Uterus (tissue), 2 donors: ENCODE data around the gene TRIP13.

Experiments
- POLR2A ChIP-seq, 2 donors: fragments of 450-650 bp; IDR thresholded peaks; one replicate each; pipeline ENCODE4 v1.6.1; 2016; ENCODE audit warnings: antibody characterized with exemption in 2 of 2, mild to moderate bottlenecking in 1 of 2, moderate library complexity in 1 of 2
- TF ChIP-seq, protein P1 (sequence below), 4 experiments: fragments of 200-600 bp in 2 of 4; fragments of 450-650 bp in 2 of 4; sonication (generic) in 2 of 4; IDR thresholded peaks; one replicate each; pipeline ENCODE4 v1.5.1; 2016 to 2019; ENCODE audit warnings: antibody characterized with exemption in 4 of 4, mild to moderate bottlenecking in 2 of 4, moderate library complexity in 1 of 4

DNA sequence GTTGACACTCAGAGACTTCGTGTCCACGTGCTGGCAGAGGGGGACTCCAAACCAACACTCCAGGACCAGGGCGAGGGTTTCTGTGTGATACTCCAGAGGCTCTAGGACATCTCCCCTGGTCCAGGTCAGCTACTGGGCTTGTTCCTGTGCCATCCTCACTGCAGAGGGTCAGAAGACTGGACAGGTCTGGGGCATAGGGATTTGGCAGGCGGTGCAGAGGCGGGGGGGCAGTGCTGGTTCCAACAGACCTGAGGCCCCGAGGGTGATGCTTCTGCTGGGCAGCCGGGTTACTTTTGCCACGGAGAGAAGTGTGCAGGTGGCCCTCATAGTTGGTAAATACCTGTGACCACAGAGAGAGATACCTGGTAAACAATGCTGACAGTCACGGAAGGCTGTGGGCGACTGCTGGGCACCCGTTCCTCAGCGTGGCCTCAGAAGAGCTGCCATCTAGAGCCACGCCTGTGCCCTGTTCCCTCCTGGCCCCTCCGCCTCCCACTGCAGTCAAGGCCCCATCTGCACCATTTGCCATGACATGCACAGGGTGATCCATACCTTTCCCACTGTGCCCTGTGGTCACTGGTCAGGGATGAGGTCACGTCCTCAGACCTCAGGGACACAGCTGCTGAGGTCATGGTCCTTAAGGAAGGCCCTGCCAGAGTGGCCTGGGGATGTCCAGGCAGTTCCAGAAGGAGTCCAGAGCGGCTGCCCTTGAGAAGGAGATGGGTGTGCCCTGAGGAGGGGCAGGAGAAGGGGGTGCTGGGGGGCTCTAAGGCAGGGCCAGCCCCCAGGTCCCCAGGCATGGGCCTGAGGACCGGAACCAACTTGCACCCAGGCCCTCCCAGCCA is 30.0 kb downstream of the TRIP13 start:
- TF ChIP-seq, protein P1, sequence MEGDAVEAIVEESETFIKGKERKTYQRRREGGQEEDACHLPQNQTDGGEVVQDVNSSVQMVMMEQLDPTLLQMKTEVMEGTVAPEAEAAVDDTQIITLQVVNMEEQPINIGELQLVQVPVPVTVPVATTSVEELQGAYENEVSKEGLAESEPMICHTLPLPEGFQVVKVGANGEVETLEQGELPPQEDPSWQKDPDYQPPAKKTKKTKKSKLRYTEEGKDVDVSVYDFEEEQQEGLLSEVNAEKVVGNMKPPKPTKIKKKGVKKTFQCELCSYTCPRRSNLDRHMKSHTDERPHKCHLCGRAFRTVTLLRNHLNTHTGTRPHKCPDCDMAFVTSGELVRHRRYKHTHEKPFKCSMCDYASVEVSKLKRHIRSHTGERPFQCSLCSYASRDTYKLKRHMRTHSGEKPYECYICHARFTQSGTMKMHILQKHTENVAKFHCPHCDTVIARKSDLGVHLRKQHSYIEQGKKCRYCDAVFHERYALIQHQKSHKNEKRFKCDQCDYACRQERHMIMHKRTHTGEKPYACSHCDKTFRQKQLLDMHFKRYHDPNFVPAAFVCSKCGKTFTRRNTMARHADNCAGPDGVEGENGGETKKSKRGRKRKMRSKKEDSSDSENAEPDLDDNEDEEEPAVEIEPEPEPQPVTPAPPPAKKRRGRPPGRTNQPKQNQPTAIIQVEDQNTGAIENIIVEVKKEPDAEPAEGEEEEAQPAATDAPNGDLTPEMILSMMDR (IDR thresholded peaks at IDR 0.05) = no peak
- no peak for TF ChIP-seq POLR2A (IDR thresholded peaks at IDR 0.05)
